Gastrocnemius medialis (tissue), 4 donors: ENCODE results near the gene MRPS10. TPM values are rescaled to one million over a fixed set of nuclear protein-coding genes. Genes with fewer than 3 reads are reported as not detected.
"Not testable (repeated sequence)": the region's sequence is repeated elsewhere in the genome, so short reads cannot be mapped to it uniquely, and the experiment has no call there.

Experiments used
- ATAC-seq, 2 donors: fragments of 150-250 bp; one replicate each; pipeline ENCODE4 v1.9.1; 2016
- DNase-seq, 2 donors: peaks; one replicate each; pipeline ENCODE4 v3.0.0-alpha.2; 2019
- H3K27ac ChIP-seq, 4 donors: fragments of 200-600 bp; sonication (generic); 1 replicate in 1 of 4; 2 replicates in 3 of 4; pipeline ENCODE4 v1.5.1; 2016 to 2018; ENCODE audit warnings: mild to moderate bottlenecking in 2 of 4, moderate library complexity in 1 of 4
- H3K27me3 ChIP-seq, 3 donors: fragments of 200-600 bp; sonication (generic) in 2 of 3; 1 replicate in 1 of 3; 2 replicates in 2 of 3; pipeline versions ENCODE4 v1.5.1 to v1.6.0; 2016 to 2019; ENCODE audit warnings: mild to moderate bottlenecking in 1 of 3, moderate library complexity in 1 of 3
- H3K36me3 ChIP-seq, 2 donors: fragments of 200-600 bp; sonication (generic) in 1 of 2; one replicate each; pipeline ENCODE4 v1.5.1; 2017 to 2018
- H3K4me1 ChIP-seq, 2 donors: fragments of 200-600 bp; sonication (generic) in 1 of 2; one replicate each; pipeline ENCODE4 v1.5.1; 2016 to 2017; ENCODE audit warnings: mild to moderate bottlenecking in 2 of 2
- H3K4me3 ChIP-seq, 4 donors: fragments of 200-600 bp; sonication (generic) in 3 of 4; 1 replicate in 1 of 4; 2 replicates in 3 of 4; pipeline ENCODE4 v1.5.1; 2016 to 2019; ENCODE audit warnings: mild to moderate bottlenecking in 2 of 4
- H3K9me3 ChIP-seq, 3 donors: fragments of 200-600 bp; sonication (generic) in 2 of 3; 1 replicate in 1 of 3; 2 replicates in 2 of 3; pipeline ENCODE4 v1.5.1; 2016 to 2019
- POLR2A ChIP-seq, 2 donors: fragments of 450-650 bp; IDR thresholded peaks; one replicate each; pipeline ENCODE4 v1.6.1; 2017; ENCODE audit warnings: antibody characterized with exemption in 2 of 2, mild to moderate bottlenecking in 2 of 2, moderate library complexity in 2 of 2
- in situ Hi-C, 4 donors: fragments of 200-750 bp; cut with MboI; loops; one replicate each; pipeline versions ENCODE4 v1.15.0 to v1.8.0; 2017; ENCODE audit warnings: low sequenced_read_pairs in 4 of 4
- intact Hi-C: fragments of 100-400 bp; cut with DNase I; formaldehyde crosslinking; loops from one replicate; pipeline ENCODE4 v1.15.1; 2023; ENCODE audit warnings: low total_unique reads
- total RNA-seq, 4 donors: library from RNA; depleted of rRNA; stranded (reverse); fragments of >200 nt; gene quantifications; one replicate each; pipeline versions ENCODE4 v1.1.0 to v1.2.3, GENCODE V29; 2016
- TF ChIP-seq, protein P1 (sequence below), 5 experiments: fragments of 450-650 bp in 3 of 5; fragments of 200-600 bp in 2 of 5; sonication (generic) in 2 of 5; IDR thresholded peaks in 4 of 5; conservative IDR thresholded peaks in 1 of 5; 1 replicate in 4 of 5; 2 replicates in 1 of 5; pipeline ENCODE4 v1.5.1; 2016 to 2019; ENCODE audit warnings: antibody characterized with exemption in 5 of 5, mild to moderate bottlenecking in 3 of 5, moderate library complexity in 3 of 5

The MRPS10 gene
- total RNA-seq, 4 donors from 2014 or later, result 52.2 to 63.7 (median 56.0) TPM

- Histone ChIP-seq H3K36me3 (no peaks in the 10 kb centered on the region), H3K4me1 (no peaks in the 10 kb centered on the region), H3K9me3 (no peaks in the 10 kb centered on the region), H3K27ac (no peak overlapping the region), H3K27me3 (peaks cover 0 to 9% (median 6%) of the 10 kb centered on the region in 3 donors), H3K4me3 (no peak overlapping the region)
- no peak for ATAC-seq
- intact Hi-C loops, result no loop called here
- DNase-seq, result no peak
- TF ChIP-seq, protein P1, sequence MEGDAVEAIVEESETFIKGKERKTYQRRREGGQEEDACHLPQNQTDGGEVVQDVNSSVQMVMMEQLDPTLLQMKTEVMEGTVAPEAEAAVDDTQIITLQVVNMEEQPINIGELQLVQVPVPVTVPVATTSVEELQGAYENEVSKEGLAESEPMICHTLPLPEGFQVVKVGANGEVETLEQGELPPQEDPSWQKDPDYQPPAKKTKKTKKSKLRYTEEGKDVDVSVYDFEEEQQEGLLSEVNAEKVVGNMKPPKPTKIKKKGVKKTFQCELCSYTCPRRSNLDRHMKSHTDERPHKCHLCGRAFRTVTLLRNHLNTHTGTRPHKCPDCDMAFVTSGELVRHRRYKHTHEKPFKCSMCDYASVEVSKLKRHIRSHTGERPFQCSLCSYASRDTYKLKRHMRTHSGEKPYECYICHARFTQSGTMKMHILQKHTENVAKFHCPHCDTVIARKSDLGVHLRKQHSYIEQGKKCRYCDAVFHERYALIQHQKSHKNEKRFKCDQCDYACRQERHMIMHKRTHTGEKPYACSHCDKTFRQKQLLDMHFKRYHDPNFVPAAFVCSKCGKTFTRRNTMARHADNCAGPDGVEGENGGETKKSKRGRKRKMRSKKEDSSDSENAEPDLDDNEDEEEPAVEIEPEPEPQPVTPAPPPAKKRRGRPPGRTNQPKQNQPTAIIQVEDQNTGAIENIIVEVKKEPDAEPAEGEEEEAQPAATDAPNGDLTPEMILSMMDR (IDR thresholded peaks at IDR 0.05 in 4 of 5, conservative IDR thresholded peaks at IDR 0.05 in 1 of 5), result no peak
- no peak for TF ChIP-seq POLR2A (IDR thresholded peaks at IDR 0.05)
- in situ Hi-C loops, result no loop called here
These were observed 41.8 kb downstream of the MRPS10 start for GRCh38 chr6:42175860-42176259.

DNA sequence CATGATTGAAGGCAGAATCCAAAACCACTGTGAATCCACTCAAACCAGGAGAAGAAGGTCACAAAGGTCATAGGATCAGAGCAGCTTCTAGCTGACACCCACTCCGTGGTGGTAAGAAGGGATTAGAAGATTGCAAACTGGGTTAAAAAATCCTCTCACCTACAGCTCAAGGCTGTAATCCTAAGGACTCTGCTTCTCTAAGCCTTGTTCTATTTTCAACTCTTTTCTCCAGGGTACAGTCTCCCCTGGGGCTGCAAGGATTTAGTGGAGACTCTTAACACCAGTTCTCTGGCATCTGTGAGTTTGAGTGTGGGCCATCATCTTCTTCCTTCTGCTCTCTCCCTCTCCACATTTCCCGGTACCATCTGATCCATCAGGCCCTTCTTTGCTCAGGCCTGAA, 44.6 kb downstream of the MRPS10 start, which contains the start of gene GUCA1A:
Gene GUCA1A (plus strand): TSS at position 264 of the 400 bp plus-strand sequence. CDS start 250 bp downstream, outside the sequence.
- intact Hi-C loops (no loop called here), in situ Hi-C loops (no loop called here)
- Histone ChIP-seq H3K27me3 (peaks cover 0 to 5% (median 4%) of the 10 kb centered on the region in 3 donors), H3K4me1 (no peaks in the 10 kb centered on the region), H3K9me3 (no peaks in the 10 kb centered on the region), H3K36me3 (no peaks in the 10 kb centered on the region), H3K27ac (no peak within 1 kb of the TSS), H3K4me3 (no peak within 1 kb of the TSS)
- TF ChIP-seq, protein P1 (IDR thresholded peaks at IDR 0.05 in 4 of 5, conservative IDR thresholded peaks at IDR 0.05 in 1 of 5), result no peak
- TF ChIP-seq POLR2A (IDR thresholded peaks at IDR 0.05), result no peak
- ATAC-seq, result no peak
- DNase-seq, result no peak

DNA sequence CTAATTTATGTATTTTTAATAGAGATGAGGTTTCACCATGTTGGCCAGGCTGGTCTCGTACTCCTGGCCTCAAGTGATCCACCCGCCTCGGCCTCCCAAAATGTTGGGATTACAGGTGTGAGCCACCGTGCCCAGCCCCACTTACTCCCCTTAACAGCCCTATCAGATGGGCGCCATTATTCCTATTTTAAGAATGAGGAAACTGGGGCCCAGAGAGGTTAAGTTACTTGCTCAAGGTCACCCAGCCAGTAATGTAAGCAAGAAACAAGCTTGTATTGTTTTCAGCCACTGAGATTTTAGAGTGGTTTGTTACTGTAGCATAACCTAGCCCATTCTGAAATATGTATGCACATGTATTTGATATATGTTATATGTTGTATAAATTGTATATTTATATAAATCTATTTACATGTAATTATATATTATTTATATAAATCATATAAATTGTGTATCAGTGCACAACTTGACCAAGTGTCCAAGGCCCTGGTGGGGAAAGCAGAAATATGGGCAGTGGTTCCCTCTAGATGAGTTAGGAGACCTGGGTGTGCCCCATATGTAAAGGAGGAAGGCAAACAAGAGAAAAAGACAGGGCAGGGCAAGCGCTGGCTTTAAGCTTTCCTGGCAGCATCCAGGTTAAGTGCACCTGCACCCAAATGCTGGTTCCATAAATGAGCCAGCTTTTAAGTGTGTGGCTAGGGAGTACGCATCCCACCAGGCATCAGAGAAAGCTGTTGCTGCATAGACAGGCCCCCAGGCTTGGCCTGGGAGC, 45.7 kb downstream of the MRPS10 start:
- Histone ChIP-seq H3K4me3 (no peak overlapping the region), H3K9me3 (no peaks in the 10 kb centered on the region), H3K4me1 (no peaks in the 10 kb centered on the region), H3K36me3 (no peaks in the 10 kb centered on the region), H3K27me3 (no peaks in the 10 kb centered on the region), H3K27ac (no peak overlapping the region)
- ATAC-seq (no peak), DNase-seq (no peak)
- TF ChIP-seq, protein P1 (IDR thresholded peaks at IDR 0.05 in 4 of 5, conservative IDR thresholded peaks at IDR 0.05 in 1 of 5), result no peak
- TF ChIP-seq POLR2A (IDR thresholded peaks at IDR 0.05), result no peak
- intact Hi-C loops, result no loop called here
- in situ Hi-C loops, result no loop called here

- in situ Hi-C loops, result loop anchor here (5.0 to 10.0 kb wide), 2 partner anchors 92 to 95 kb away; no protein-coding TSS in a partner anchor
- DNase-seq, H3K27me3 ChIP-seq, intact Hi-C loops, H3K27ac ChIP-seq, ATAC-seq, H3K9me3 ChIP-seq, H3K4me3 ChIP-seq, H3K4me1 ChIP-seq, H3K36me3 ChIP-seq: not testable (repeated sequence)
These were observed 47.9 kb downstream of the MRPS10 start for GRCh38 chr6:42169780-42170179.

DNA sequence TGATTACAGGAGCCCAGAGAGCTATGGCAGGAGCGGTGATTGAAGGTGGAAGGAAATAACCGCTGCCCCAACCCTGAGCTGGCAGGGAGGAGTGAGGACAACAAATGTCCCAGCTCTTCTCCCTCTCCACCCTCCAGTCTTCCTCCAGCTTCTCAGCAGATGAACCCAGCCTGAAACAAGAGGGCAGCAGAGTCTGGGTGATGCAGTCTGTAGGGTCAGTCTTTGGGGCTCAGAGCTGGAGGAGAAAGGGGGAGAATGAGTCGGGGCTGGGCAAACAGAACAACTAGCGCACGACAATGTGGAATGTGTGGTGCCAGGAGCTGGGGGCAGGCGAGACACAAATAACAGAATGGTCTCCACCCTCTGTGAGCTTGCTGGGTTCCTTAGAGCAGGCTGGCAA, 49.0 kb downstream of the MRPS10 start:
- ATAC-seq, result no peak
- Histone ChIP-seq H3K27me3 (no peaks in the 10 kb centered on the region), H3K27ac (no peak overlapping the region), H3K9me3 (no peaks in the 10 kb centered on the region), H3K4me3 (no peak overlapping the region), H3K36me3 (no peaks in the 10 kb centered on the region), H3K4me1 (no peaks in the 10 kb centered on the region)
- TF ChIP-seq POLR2A (IDR thresholded peaks at IDR 0.05), result no peak
- TF ChIP-seq, protein P1 (IDR thresholded peaks at IDR 0.05 in 4 of 5, conservative IDR thresholded peaks at IDR 0.05 in 1 of 5), result no peak
- in situ Hi-C loops, result loop anchor here (5.0 to 10.0 kb wide), 2 partner anchors 91 to 94 kb away; no protein-coding TSS in a partner anchor
- intact Hi-C loops, result no loop called here
- DNase-seq, result no peak
